GM21423 (cell line): ENCODE measurements around the gene TPM4.
"Not testable (repeated sequence)": the region's sequence is repeated elsewhere in the genome, so short reads cannot be mapped to it uniquely, and the experiment has no call there.

Source experiments
- ATAC-seq: cut with Tn5 transposase; IDR thresholded peaks from one replicate; pipeline ENCODE4 v1.9.1; 2021; ENCODE audit warnings: mild to moderate bottlenecking, moderate library complexity; ENCODE audit not compliant: unreplicated experiment

TPM4 gene

GRCh38 chr19:16076154-16076957 lies at the start of gene TPM4:
TPM4 (plus strand) TSS chr19:16076495; CDS start chr19:16076566, 71 bp downstream.
- ATAC-seq, result peak; percentile 49

DNA sequence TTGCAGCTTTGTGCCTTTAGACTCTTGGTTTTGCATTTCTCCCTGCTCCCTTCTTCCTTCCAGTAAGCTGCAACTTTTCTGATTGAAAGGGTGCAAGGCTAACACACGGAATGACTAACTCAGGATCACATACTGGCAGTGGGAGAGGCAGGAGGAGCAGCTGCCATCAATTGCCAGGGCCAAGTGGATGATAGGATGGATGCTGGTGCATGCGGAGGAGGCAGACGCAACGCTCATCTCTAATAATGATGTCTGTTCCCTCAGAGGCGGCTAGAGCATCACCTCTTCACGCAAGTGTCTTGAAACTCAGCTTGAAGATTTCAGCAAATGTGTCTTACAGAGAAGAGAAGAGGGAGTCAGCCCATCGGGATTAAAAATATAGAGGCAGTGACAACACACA lies 49.5 kb upstream of the TPM4 start:
- no peak for ATAC-seq

GRCh38 chr19:16027528-16027927 lies 48.8 kb upstream of the TPM4 start:
- no peak for ATAC-seq

DNA sequence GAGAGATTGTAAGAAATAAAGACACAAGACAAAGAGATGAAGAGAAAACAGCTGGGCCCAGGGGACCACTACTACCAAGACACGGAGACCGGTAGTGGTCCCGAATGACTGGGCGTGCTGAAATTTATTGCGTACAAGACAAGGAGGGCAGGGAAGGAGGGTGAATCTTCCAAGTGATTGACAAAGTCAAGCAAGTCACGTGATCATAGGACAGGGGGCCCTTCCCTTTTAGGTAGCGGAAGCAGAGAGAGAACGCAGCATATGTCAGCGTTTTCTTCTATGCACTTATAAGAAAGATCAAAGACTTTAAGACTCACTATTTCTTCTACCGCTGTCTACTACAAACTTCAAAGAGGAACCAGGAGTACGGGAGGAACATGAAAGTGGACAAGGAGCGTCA lies 46.1 kb upstream of the TPM4 start:
- ATAC-seq, result not testable (repeated sequence)

DNA sequence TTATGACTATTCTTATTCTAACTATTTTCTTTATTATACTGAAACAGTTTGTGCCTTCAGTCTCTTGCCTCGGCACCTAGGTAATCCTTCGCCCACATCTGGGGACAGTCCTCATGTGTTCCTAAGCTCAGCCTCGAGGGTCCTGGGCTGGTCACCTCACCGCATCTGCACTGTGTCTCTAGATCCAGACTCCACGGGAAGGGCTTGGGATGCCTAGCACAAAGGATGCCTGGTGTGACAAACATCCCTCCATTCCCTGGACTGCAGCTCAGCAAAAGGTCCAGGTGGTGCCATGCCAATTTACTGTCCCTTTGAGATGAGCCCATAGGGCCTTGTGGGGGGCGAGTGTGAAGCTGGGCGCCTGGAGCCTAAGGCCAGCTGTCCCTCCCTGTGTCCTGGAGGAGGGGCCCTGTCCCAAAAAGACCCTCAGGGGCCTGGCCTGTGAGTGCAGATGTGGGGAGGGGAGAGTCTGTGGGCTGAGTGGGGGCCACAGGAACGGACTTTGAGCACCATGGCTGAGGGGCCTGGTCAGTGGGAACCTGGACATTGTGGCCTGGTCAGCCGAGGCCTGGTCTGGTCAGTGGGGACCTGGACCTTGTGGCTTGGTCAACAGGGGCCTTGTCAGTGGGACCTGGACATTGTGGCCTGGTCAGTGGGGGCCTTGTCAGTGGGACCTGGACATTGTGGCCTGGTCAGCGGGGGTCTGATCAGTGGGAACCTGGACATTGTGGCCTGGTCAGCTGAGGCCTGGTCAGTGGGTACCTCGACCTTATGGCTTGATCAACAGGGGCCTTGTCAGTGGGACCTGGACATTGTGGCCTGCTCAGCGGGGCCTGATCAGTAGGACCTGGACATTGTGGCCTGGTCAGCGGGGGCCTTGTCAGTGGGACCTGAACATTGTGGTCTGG lies 45.1 kb upstream of the TPM4 start:
- ATAC-seq, result no peak

GRCh38 chr19:16031872-16032200 lies 44.5 kb upstream of the TPM4 start:
- no peak for ATAC-seq

DNA sequence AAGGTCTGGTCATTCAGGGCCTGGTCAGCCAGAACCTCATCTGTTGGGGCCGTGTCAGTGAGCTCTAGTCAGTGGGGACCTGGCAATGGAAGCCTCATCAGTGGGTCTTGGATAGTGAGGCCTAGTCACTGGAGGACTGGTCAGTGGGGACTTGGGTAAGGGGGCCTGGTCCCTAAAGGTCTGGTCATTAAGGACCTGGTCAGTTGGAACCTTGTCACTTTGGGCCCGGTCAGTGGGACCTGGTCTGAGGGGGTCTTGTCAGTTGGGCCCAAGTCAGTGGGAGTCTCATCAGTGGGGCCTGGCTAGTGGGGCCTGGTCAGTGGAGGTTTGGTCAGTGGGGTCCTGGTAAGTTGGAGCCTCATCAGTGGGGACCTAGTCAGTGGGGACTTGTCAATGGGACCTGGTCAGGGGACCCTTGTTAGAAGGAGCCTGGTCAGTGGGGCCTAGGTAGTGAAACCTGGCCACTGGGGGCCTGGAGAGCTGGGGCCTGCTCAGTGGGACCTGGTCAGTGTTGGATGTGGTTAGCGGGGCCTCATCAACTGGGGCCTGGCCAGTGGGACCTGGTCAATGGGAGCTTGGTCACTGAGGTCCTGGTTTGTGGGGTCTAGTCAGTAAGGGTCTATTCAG lies 43.7 kb upstream of the TPM4 start:
- ATAC-seq, result no peak

DNA sequence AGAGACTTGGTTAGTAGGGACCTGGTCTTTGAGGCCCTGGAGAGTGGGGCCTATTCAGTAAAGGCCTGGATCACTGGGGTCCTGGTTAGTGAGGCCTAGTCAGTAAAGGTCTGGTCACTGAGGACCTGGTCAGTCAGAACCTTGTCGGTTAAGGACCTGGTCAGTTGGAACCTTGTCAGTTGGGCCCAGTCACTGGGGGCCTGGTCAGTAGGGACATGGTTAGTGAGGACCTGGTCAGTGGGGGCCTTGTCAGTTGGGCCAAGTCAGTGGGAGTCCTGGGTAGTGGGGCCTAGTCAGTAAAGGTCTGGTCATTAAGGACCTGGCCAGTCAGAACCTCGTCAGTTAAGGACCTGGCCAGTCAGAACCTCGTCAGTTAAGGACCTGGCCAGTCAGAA lies 43.2 kb upstream of the TPM4 start:
- no peak for ATAC-seq

DNA sequence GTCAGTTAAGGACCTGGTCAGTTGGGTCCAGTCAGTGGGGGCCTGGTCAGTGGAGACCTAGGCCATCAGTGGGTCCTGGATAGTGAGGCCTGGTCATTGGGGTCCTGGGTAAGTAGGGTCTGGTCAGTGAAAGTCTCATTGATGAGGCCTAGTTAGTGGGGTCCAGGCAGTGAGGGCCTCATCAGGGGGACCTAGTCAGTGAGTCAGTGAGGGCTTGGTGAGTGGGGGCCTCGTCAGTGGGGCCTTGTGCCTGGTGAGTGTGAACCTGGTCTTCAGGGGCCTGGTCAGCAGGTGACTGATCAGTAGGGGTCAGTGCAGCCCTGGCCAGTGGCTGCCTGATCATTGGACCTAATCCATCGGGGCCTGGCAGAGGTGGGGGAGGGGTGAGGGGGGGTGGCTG lies 42.6 kb upstream of the TPM4 start:
- ATAC-seq, result no peak

- no peak for ATAC-seq
Measured at GRCh38 chr19:16034180-16034579, 42.1 kb upstream of the TPM4 start.

- ATAC-seq, result no peak
Measured at GRCh38 chr19:16034958-16035560, 41.2 kb upstream of the TPM4 start.

- ATAC-seq, result no peak
Measured at GRCh38 chr19:16035601-16036297, 40.5 kb upstream of the TPM4 start.

GRCh38 chr19:16036397-16036925 lies 39.8 kb upstream of the TPM4 start:
- no peak for ATAC-seq

- no peak for ATAC-seq
Measured at GRCh38 chr19:16036941-16037340, 39.4 kb upstream of the TPM4 start.

DNA sequence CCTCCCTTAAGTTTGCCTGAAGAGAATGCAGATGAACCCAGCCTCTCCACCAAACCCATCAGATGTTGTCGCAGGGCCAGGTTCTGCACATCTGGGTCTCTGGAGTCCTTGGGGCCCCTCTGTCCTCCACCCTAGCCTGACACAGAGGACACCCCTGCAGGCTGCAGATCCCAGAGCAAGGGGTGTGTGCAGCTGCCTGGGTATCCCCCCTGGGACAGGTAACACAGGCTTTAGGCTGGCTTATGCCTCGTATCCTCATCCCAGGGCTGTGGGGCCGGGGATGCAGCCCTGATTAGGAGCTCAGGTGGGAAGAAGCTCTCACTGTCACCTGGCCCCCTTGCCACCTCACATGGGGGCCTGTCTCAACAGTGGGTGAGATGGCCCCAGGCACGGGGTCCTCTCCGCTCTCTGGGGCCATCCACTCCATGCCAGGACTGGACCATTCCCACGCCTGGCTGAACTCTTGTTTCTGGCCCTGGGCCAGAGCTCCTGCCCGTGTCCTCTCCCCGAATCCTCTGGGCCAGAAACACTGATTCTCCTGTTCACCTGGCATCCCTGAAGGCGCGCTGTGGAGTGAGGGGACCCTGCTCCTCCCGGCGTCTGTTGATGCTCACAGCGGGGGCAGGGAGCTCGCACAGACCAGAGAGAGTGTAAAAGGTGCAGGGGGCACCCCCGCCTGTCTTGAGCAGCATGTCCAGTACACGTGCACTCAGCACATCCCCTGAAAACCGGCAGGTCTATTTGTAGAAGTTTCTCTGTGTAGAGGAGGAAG lies 38.7 kb upstream of the TPM4 start:
- ATAC-seq, result no peak

DNA sequence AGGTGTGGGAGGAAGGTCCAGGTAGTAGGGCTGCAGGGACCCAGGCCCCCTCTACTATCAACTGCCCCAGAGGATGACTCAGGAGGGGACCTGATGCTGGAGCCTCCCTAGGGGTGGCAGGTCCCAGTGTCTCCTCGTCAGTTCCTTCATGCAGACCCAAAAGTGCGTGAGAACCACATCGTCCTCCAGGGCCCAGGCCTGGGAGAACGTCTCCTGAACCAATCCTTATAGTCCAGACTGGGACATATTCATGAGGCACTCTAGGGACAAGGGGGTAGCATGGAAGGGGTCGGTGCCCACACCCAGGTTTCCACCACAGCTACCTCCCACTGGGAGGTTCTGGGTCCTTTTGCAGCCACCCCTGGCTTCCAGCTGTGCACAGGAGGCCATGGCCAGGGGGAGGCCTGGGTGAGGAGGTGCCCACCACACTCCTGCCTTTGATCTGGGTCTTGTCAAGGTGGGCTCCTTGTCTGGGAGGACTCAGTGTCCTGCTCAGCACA lies 38.0 kb upstream of the TPM4 start:
- no peak for ATAC-seq

DNA sequence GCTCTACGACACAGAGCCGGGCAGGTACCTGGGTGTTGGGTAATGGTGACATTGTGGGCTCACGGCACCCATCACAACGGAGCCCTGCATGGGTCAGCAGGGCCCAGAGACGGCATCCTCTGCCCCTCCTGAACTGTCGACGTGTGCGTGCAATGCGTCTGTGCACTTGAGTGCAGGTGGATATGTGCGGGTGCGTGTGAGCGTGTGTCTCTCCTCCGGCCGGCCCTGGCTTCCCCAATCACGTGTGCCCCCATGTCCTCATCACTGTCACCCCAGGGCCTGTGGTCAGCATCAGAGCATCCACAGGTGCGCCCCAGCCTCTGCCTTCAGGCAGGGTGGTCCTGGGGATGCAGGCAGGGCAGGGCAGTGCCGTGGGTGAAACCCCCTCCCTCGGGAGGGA lies 37.2 kb upstream of the TPM4 start:
- ATAC-seq, result no peak

DNA sequence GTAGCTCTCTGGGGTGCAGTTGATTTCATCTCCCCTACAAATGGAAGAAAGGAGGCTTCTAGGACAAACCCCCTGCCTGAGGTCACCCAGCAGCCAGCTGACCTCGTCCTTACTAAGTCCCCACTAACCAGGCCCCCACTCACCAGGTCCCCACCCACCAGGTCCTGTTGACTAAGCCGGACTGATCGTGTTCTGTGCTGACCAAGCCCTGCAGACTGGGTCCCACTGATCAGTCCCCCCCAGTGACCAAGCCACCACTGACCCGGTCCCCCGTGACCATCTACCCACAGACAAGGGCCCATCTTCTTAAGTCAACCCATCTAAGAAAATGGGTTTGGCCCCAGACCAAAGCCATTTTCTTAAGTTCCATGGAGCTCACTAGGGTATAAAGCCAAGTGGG lies 36.8 kb upstream of the TPM4 start:
- ATAC-seq, result no peak

GRCh38 chr19:16040642-16041041 lies 35.7 kb upstream of the TPM4 start:
- ATAC-seq, result no peak
